Measurements from ENCODE around the gene YWHAE.
"Not testable (repeated sequence)": the region's sequence is repeated elsewhere in the genome, so short reads cannot be mapped to it uniquely, and the experiment has no call there.

The YWHAE gene

GRCh38 chr17:1373707-1374237 lies 26.2 kb downstream of the YWHAE start:
- no peak for DNase-seq

- no peak for DNase-seq
These were observed 27.4 kb downstream of the YWHAE start for GRCh38 chr17:1372618-1373017.

DNA sequence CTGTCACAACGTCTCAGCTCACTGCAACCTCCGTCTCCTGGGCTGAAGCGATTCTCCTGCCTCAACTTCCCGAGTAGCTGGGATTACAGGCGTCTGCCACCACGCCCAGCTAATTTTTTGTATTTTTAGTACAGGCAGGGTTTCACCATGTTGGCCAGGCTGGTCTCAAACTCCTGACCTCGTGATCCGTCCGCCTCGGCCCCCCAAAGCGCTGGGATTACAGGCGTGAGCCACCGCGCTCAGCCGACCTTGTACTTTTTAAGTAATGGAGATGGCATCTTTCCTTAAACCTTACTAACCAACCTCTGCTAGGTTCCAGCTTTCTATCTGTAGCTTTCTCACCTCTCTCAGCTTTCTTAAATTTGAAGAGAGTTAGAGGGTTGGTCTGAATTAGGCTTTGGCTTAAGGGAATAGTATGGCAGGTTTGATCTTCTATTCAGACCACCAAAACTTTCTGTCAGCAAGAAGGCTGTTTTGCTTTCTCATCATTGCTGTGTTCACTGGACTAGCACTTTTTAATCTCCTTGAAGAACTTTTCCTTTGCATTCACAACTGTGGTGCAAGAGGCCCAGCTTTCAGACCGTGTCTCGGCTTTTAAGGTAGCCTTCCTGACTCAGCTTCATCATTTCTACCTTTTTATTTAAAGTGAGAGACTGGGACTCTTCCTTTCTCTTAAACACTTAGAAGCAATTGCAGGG lies 28.0 kb downstream of the YWHAE start:
- no peak for DNase-seq

GRCh38 chr17:1368588-1368987 lies 31.4 kb downstream of the YWHAE start:
- DNase-seq: no peak

- DNase-seq: no peak
These were observed 32.7 kb downstream of the YWHAE start for GRCh38 chr17:1367351-1367745.

GRCh38 chr17:1366234-1366633 lies 33.8 kb downstream of the YWHAE start:
- no peak for DNase-seq

DNA sequence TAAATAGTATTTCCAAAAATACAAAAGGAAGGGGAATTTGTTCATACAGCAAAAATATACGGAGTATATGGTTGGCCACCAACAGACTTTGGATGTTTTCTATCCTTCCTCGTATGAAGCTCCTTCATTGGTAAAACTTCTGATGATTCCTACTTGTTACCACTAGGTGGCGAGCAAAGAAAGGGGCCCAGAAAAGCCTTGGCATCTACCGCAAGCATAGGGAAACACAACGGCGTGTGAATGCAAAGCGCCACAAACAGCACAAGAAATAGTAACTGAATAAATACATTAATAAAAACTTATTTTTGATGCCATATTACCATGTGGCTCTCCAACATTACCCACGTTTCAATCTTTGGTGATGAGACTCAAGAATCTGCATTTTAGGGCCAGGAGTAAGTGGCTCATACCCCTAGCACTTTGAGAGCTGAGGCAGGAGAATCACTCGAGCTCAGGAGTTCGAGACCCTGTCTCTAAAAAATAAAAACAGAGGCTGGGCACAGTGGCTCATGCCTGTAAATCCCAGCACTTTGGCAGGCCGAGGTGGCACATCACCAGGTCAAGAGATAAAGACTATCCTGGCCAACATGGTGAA lies 34.5 kb downstream of the YWHAE start:
- peak; percentile 54 for DNase-seq

GRCh38 chr17:1362964-1363363 lies 37.1 kb downstream of the YWHAE start:
- DNase-seq: no peak

DNA sequence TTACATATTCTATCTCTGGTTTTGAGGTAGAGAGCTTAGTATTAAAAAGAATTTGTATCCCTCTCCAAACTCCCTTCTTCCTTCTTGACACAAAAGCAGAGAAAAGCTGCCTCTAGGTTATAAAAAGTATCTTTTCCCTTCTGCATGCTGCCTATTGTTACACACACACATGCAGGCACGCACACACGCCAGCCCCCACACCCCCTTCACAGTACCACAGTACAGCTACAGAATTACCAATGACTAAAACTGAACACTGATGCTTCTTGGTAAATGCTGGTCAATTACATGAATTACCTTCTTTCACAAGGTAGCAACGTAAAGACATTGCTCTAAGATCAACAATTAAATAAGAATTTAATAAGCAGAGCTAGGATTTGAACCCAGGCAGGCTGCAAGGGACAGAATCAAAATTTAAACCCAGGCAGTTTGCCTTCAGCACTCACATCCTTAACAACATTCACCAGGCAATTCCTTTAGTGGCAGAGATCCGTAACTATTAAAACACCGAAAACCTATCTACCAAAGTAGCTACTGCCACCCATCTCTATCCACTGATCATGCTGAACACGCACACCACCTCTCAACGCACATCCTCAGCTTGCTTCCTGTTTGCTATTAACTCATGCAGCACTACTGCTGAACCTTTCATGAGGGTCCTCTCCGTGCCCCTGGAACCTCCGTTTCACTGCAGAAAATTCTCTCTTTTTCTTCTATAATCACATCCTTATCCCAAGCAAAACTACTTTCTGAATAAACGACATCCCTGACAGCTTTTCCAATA lies 37.8 kb downstream of the YWHAE start:
- DNase-seq: peak; percentile 12

GRCh38 chr17:1360975-1361374 lies 39.0 kb downstream of the YWHAE start:
- DNase-seq: no peak

- DNase-seq: not testable (repeated sequence)
These were observed 39.7 kb downstream of the YWHAE start for GRCh38 chr17:1360315-1360714.

DNA sequence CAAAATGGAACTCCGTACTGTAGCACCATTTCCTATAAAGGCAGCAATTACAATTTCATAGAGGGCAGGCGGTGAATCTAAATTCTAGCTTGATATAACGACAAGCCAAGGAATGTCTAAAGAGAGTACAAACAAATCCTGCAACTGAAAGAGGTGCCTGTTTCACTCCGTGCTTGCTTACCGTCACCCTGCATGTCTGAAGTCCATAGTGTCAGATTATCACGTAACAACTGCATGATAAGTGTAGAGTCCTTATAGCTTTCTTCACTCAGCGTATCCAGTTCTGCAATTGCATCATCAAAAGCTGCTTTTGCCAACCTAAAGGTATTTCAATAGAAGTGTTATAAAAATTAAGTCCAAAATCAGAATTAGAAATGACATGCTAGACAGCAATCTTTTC lies 46.0 kb downstream of the YWHAE start:
- no peak for DNase-seq

GRCh38 chr17:1352530-1352929 lies 47.5 kb downstream of the YWHAE start:
- DNase-seq: not testable (repeated sequence)

DNA sequence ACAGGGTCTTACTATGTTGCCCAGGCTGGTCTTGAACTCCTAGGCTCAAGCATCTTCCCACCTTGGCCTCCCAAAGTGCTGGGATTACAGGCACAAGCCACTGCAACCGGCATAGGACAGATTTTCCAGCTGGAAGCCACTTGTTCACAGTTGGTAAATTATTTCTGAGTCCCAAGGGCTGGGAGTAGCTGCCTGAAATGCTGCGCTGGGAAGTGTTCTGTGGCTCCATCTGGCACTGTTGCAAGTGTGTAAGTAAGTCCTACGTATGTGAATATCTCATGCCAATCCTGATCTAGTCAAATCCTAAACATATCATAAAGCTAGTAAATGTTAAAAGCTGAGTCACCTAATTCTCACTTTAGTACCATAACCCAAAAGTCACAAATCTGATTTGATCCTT lies 48.1 kb downstream of the YWHAE start:
- no peak for DNase-seq

DNA sequence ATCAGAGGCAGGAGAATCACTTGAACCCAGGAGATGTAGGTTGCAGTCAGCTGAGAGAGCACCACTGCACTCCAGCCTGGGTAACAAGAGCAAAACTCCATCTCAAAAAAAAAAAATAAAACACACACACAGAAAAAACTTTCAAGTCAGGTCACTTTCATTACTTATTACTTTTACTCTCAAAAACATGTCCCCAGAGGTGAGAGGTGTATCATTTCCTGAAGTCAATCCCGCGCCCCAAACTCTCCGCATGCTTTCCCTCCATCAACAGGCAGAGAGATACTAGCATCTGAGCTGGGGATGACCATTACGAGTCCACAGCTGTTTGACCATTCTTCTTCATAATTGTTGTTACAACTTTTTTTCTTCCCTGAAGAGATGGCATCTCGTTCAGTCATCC lies 48.7 kb downstream of the YWHAE start:
- DNase-seq: no peak

DNA sequence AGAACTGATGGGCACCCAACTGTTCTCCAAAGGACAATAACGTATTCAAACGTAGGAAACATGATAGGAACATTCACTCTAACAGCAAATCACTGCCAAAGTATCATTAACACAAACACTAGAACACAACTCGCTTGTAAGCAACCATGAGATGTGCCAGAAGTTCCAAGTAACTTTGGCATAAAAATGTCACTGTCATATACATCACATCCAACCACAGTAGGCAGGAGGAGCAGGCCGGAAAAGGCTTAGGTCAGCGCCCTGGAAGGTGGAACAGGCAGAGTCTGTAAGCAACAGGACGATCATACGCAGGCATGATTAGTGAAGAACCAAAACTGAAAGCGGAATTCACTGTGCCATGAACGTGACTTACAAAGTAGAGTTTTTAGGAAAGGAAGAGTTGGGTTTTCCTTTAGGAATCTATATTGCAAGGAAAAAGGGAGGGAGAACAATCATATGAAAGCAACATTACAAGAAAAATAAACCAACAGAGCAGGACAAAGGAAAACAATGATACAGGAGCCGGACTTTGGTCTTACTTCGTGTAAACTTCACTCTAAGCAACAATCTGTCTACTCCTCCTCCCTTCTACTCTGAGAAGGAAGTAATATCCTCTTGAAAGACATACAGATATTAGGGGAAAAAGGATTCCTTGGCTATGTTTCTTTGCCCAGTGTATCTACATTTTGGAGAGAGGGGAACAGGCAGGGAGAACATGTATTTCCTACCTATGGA lies 52.3 kb downstream of the YWHAE start:
- no peak for DNase-seq

DNA sequence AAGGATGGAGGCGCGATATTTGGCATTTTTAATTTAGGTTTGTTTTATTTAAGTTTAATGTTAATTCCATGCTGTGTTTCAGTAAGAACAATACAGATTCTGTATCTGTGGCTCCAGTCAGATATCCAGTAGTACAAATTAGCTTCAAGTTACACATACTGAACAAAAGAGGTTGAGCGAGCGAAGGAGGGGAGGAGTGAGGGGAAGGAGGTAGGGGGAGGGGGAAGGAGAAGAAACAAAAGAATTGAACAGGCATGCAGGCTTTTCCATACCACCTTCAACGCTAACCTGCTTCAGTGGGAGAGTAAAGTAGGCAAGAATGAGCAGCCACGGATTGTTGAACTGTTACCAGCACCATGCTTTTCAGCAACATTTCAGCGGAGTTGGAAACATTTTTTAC lies 55.5 kb downstream of the YWHAE start:
- DNase-seq: no peak

DNA sequence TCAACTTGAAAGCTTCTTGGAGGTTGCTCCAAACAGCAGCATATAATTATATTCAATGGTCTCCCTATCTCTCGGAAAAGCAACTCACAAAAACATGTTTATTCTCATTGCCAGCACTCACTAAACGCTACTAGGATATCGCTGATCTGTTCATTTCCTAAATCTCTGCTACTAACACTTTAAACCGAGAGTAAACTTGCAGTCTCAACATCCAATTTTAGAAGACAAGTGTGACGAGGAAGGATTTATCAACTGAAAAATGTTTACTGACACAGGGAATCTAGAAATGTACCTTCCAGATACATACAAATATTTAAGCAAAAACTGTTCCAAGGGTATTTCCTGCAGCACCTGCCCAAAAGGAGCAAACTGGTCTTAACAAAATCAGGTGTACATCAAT lies 56.5 kb downstream of the YWHAE start:
- no peak for DNase-seq

GRCh38 chr17:1340371-1340770 lies 59.7 kb downstream of the YWHAE start:
- DNase-seq: no peak

- no peak for DNase-seq
These were observed 68.3 kb downstream of the YWHAE start for GRCh38 chr17:1331708-1332107.

GRCh38 chr17:1329745-1330343 lies 70.2 kb downstream of the YWHAE start:
- DNase-seq: no peak

- no peak for DNase-seq
These were observed 71.6 kb downstream of the YWHAE start for GRCh38 chr17:1328437-1328836.

- no peak for DNase-seq
These were observed 74.3 kb downstream of the YWHAE start for GRCh38 chr17:1325766-1326165.

Data from effector CD4-positive, alpha-beta T cell (primary cell).